NK-92 treated with Interleukin-12 subunit alpha and Interleukin-12 subunit beta, amount 100 ng/mL, for 24 hours (cell line): Measurements from ENCODE around the gene TANK.

Experiments
- DNase-seq: peaks from one replicate; lab custom pipeline; 2025; lab: John Stamatoyannopoulos, UW

TANK gene

DNA sequence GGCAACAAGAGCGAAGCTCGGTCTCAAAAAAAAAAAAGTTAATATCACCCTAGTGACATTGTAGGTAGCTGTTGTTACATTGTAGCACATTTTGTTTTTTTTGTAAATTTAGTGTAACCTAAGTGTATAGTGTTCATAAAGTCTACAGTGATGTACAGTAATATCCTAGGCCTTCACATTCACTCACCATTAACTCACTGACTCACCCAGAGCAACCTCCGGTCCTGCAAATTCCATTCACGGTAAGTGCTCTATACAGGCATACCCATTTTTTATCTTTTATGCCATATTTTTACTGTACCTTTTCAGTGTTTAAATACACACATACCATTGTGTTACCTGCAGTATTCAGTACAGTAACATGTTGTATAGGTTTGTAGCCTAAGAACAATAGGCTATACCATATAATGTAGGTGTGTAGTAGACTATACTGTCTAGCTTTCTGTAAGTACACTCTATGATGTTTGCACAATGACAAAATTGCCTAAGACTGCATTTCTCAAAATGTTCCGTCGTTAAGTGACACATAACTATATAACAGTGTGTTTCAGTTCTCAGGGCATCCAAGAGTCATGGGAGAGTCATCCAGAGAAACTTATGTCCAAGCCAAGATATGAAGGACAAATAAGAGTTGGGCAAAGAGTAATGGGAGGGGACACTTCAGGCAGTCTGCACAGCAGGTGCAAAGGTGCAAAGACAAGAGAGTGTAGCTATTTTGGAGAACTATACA is 68.4 kb downstream of the TANK start:
- DNase-seq = no peak

- DNase-seq = no peak
Measured at GRCh38 chr2:161230959-161231358, 70.7 kb downstream of the TANK start.

GRCh38 chr2:161232571-161232970 is 72.3 kb downstream of the TANK start:
- no peak for DNase-seq

DNA sequence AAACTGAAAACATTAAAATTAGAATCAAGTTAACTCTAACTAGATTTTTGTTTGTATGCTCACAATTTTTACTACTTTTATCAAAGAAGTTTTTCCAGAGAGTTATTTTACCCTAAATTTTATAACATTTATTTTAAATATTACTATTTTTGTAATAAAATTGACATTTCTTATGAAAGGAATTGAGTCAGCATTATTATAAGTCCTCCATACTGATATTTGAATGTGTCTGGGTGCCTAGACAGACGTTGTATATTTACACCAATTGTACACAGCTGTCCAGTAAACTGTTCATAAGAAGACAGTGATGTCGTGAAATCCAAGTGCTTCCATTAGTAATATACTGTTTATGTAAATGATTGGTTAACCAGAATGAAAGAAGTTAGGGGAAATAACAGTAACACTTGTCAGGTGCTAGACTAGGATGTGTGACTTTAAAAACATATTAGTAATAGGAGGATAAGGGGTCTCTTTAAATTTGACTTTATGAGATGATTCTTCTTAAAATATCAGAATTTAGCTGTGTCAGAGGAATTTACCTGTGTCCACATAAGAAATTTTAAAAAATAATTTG is 73.7 kb downstream of the TANK start:
- no peak for DNase-seq

- DNase-seq = no peak
Measured at GRCh38 chr2:161234627-161235026, 74.4 kb downstream of the TANK start.

DNA sequence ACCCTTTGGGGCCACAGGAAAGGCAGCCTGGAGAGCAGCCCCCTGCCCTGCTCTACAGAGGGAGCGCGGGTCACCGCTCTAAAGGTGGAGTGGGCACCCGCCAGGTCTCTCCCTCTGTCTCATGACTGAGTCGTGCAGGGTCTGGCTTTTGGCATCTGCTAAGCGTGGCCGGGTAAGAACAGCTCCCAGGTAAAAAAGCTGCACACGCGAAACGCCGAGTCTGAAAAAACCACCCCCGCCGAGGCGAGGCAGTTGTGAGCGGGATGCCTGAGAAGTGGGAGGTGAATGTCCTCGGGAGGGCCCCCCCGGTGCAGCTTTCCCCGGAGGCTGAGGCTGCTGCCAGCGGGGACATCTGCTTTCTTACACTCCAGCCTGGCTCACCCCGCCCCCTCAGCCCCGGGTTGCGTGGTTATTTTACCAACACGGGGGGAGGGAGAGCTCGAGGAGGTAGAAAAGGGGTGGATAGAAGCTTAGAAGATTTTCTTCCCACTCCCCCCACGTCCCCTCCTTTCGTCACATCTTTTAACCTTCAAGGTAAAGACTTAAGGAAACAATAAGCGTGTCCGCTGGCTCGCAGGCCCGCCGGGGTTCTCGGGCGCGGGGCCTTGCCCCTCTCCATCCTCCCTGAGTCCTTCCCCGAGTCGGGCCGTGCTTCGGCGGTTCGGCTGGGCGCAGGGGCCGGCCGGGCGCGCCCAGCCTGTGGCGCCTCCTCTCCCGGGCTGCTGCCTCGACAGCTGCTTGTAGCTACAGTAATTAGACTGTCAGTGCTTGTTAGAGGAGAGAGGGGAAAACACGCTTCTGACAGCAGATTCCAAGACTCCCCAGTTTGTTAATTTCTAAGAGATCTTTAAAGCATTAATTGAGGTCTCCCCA is 77.4 kb downstream of the TANK start:
- DNase-seq = no peak

DNA sequence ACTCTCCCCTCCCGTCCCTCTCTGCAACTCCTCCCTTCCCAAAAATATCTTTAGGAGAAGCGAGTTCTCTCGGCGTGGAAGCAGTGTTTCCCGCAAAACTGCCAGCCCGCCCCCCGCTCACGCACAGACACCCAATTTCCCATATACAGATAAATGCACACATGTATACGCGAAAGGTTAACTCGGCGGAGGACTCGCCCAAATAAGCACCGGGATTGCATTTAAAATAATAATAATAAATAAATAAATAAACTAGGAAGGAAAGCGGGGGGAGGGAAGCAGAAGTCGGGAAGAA is 78.0 kb downstream of the TANK start:
- no peak for DNase-seq

DNA sequence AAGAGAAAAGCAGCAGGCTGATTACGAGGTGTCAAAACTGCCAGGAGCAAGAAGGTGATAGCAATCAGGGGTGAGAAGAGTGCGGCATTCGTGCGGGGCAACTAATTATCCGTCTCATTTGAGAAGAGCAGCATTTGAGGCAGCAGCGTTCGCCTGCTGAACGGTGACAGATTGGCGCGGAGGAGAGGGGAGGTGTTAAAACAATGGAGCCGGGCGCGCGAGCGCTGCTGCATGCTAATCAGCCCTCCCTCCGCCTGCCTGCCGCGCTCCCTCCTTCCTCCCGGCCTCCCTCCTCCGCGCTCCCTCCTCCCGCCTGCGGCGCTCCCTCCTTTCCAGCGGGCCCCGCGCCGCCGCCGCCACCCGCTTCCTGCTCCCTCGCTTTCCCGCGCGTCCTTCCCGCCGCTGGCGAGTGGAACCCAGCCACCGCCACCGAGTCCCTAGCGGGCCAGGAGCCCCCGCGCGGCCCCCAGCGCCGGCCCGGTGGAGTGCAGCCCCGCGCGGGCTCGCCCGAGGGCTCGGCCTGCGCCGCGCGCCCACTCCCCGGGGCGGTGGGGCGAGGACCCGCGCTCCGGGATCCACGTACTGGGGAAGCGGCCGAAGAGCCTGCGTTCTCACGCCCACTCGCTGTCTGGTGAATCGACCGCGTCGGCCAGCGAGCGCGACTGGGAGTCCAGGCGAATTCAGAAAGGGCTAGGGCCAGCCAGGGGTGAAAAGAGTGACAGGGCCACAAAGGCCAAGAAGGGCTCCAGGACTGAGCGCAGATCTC is 78.5 kb downstream of the TANK start:
- no peak for DNase-seq

DNA sequence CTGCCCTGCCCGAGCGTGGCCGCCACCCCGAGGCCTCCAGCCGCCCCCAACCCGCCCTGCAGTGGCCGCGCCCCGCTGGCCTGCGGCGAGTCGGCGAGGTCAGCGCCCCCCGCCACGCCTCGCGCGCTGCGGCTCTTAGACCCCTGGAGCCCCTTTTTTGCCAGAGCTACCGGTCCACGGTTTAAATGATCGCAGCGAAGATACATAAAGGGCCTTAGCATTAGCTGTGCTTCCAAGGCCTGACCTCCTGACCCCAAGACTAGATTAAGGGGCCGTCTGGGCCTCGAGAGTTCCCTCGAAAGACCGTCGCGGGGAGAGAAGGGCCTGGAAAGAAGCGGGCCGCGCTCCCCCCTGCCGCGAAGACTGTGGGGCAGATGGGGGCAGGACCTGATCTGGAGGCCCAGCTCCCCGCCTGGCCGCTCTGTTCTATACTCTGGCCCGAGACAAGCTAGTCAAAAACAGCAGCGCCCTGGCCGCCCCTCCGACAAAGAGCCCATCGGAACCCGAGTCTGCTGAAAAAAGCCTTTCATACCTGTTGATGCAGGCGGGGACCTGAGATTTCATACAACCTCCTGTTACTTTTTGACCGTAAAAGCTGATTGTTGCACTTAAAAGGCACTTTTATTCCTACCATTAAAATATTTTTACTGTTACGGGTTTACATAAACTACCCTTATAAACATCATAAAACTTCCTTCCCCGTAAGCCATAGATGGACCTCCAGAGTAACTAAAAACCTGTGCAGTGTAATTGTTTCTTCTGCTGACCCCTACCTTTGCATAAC is 79.3 kb downstream of the TANK start:
- no peak for DNase-seq

GRCh38 chr2:161241894-161242293 is 81.7 kb downstream of the TANK start:
- no peak for DNase-seq

GRCh38 chr2:161243312-161243711 is 83.1 kb downstream of the TANK start:
- DNase-seq = no peak

DNA sequence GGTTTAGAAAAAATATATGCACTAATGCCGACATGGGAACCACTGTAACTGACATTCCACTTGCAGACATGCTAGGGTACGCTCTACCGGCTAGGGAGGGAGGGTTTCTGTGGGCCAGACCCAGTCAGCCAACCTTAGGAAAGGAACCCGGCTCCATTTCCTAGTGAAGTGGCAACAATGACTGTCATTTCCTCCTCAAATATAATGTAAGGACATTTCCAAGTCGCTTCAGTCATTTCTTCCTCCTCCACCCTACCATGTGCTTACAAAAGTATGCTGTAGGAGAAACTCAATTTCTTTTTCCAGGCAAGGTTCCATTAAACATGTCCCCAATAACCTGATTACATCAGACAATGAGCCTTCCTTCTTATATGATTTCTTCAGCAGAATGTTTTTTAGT is 83.7 kb downstream of the TANK start:
- no peak for DNase-seq

- DNase-seq = peak; percentile 25
Measured at GRCh38 chr2:161244387-161245260, 84.4 kb downstream of the TANK start.

- no peak for DNase-seq
Measured at GRCh38 chr2:161245261-161245553, 85.0 kb downstream of the TANK start.

DNA sequence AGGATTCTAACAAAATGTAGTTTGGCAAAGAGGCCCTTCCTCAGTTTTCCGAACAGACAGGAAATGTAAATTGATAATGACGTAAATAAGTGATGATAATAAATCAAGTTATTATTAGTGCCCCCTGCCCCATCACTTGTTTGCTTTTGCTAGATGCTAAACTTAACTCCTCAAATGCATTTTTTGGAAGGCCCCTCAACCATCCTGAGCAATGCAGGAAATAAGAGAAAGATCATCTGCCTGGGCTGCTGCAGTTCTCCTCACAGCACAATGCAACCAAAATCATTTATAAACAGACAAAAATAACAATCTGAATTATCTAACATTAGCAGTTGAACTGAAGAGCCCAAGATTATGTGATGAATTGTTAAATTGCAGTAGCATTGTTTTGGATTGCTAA is 85.4 kb downstream of the TANK start:
- no peak for DNase-seq

DNA sequence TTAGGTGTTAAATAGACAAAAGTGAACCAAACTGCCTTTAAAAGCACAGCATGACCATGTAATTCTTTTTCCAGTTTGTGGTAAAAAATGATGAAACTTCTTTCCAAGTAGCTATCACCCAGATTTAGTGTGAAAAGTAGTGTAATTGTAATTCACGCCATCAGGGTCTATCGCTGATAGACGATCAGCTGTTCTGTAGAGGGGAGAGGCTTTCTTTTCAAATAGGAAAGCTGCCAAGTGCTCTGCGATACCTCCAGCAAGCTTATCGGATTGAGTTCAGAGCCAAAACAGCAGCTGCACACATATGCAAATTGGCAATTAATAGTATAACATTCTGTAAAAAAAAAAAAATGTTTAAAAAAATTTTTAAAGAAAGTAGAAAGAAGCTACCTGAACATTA is 86.1 kb downstream of the TANK start:
- DNase-seq = no peak

- DNase-seq = no peak
Measured at GRCh38 chr2:161250864-161251436, 90.7 kb downstream of the TANK start.

GRCh38 chr2:161257123-161257952 is 97.1 kb downstream of the TANK start:
- no peak for DNase-seq

DNA sequence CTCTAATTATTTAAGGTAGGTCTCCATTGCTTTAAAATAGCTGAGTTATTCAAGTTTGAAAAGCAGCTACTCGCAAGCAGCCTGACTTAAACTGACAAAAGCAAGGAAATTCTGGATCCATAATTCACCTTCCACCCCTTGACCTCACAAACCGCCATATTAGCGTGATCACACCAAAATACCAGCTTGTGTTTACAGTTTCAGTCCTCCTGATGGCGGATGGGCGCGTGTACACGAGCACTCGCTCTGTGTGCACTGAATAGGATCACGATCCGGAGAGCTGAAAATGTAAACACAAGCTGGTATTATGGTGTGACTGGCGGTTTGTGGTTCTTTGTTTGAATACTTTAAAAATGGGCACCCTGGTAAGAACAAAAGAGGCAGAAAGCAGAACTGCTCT is 105.6 kb downstream of the TANK start:
- DNase-seq = no peak

DNA sequence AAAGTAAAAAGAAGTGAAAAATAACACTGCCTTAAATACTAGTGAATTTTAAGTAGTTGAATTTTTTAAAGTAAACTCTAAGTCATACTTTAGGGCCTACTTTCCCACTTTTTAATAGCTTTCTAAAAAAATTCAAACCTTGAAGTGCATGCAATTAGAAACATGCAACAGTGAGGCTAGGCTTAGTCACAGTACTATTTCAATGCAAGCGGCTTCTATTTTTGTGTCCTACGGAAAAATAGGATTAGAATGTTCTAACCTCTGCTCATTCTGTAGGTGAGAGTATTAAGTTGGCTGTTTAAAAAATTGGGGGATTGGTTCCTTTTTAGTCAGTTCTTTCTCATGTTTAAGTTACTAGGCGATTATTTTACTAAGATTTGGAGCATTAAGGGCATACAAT is 108.9 kb downstream of the TANK start:
- no peak for DNase-seq
